IPS-NIHi7 (cell line): ENCODE data around the gene HECW1.
"Not testable (repeated sequence)": the region's sequence is repeated elsewhere in the genome, so short reads cannot be mapped to it uniquely, and the experiment has no call there.

Source experiments
- DNase-seq: peaks from one replicate; pipeline ENCODE4 v3.0.0; 2012; ENCODE audit warnings: mixed read lengths; ENCODE audit errors: extremely low spot score

HECW1 gene

GRCh38 chr7:43208242-43208641 lies 95.8 kb downstream of the HECW1 start:
- DNase-seq = no peak

- not testable (repeated sequence) for DNase-seq
These were observed 98.1 kb downstream of the HECW1 start for GRCh38 chr7:43210539-43210938.

- DNase-seq = peak; percentile 59
These were observed 98.8 kb downstream of the HECW1 start for GRCh38 chr7:43211286-43211685.

- DNase-seq = no peak
These were observed 99.2 kb downstream of the HECW1 start for GRCh38 chr7:43211693-43212092.

GRCh38 chr7:43212921-43213320 lies 100.5 kb downstream of the HECW1 start:
- no peak for DNase-seq

GRCh38 chr7:43215061-43215460 lies 102.6 kb downstream of the HECW1 start:
- no peak for DNase-seq

- DNase-seq = no peak
These were observed 104.6 kb downstream of the HECW1 start for GRCh38 chr7:43217055-43217454.

GRCh38 chr7:43218901-43219300 lies 106.5 kb downstream of the HECW1 start:
- DNase-seq = not testable (repeated sequence)

GRCh38 chr7:43220250-43220649 lies 107.8 kb downstream of the HECW1 start:
- DNase-seq = no peak

GRCh38 chr7:43220742-43221141 lies 108.3 kb downstream of the HECW1 start:
- DNase-seq = no peak

GRCh38 chr7:43229801-43230200 lies 117.4 kb downstream of the HECW1 start:
- no peak for DNase-seq

GRCh38 chr7:43232366-43232765 lies 119.9 kb downstream of the HECW1 start:
- no peak for DNase-seq

GRCh38 chr7:43234073-43234472 lies 121.6 kb downstream of the HECW1 start:
- DNase-seq = no peak

- no peak for DNase-seq
These were observed 122.5 kb downstream of the HECW1 start for GRCh38 chr7:43234968-43235367.

- DNase-seq = no peak
These were observed 128.1 kb downstream of the HECW1 start for GRCh38 chr7:43240565-43240964.

GRCh38 chr7:43242628-43243255 lies 130.3 kb downstream of the HECW1 start:
- no peak for DNase-seq

- no peak for DNase-seq
These were observed 131.8 kb downstream of the HECW1 start for GRCh38 chr7:43244232-43244631.

GRCh38 chr7:43244784-43245183 lies 132.3 kb downstream of the HECW1 start:
- DNase-seq = no peak

- DNase-seq = no peak
These were observed 135.3 kb downstream of the HECW1 start for GRCh38 chr7:43247757-43248156.

GRCh38 chr7:43248553-43248952 lies 136.1 kb downstream of the HECW1 start:
- DNase-seq = no peak

GRCh38 chr7:43248961-43249822 lies 136.7 kb downstream of the HECW1 start:
- DNase-seq = peak; percentile 24

GRCh38 chr7:43249823-43250145 lies 137.3 kb downstream of the HECW1 start:
- no peak for DNase-seq
